ENCODE data around the gene PRRG3.
A peak's percentile ranks its signal among the peaks of the same experiment; 100 is the strongest.
"Not testable (repeated sequence)": the region's sequence is repeated elsewhere in the genome, so short reads cannot be mapped to it uniquely, and the experiment has no call there.

PRRG3 gene

GRCh38 chrX:151694661-151695582, at the start of gene PRRG3:
Gene PRRG3 (plus strand): TSS chrX:151695458. CDS start chrX:151698815, 3,357 bp downstream.
- no peak for DNase-seq

GRCh38 chrX:151675121-151675746, 20.0 kb upstream of the PRRG3 start:
- no peak for DNase-seq

- DNase-seq = no peak
These were observed 19.1 kb upstream of the PRRG3 start for GRCh38 chrX:151676196-151676595.

GRCh38 chrX:151679798-151680402, 15.4 kb upstream of the PRRG3 start:
- no peak for DNase-seq

GRCh38 chrX:151680805-151681204, 14.5 kb upstream of the PRRG3 start:
- DNase-seq = peak; percentile 23

- DNase-seq = no peak
These were observed 7.6 kb upstream of the PRRG3 start for GRCh38 chrX:151687635-151688034.

GRCh38 chrX:151688695-151689094, 6.6 kb upstream of the PRRG3 start:
- DNase-seq = no peak

GRCh38 chrX:151692825-151693224, 2.4 kb upstream of the PRRG3 start:
- DNase-seq = no peak

- DNase-seq = no peak
These were observed 1.1 kb upstream of the PRRG3 start for GRCh38 chrX:151694121-151694520.

- DNase-seq = no peak
These were observed 504 bp downstream of the PRRG3 start for GRCh38 chrX:151695583-151696340.

GRCh38 chrX:151697082-151697481, 1.8 kb downstream of the PRRG3 start:
- not testable (repeated sequence) for DNase-seq

GRCh38 chrX:151697522-151697921, 2.3 kb downstream of the PRRG3 start:
- DNase-seq = no peak

GRCh38 chrX:151698485-151698884, 3.2 kb downstream of the PRRG3 start:
- DNase-seq = no peak

- no peak for DNase-seq
These were observed 4.5 kb downstream of the PRRG3 start for GRCh38 chrX:151699746-151700145.

- DNase-seq = no peak
These were observed 5.3 kb downstream of the PRRG3 start for GRCh38 chrX:151700581-151700980.

GRCh38 chrX:151701071-151701470, 5.8 kb downstream of the PRRG3 start:
- DNase-seq = no peak

GRCh38 chrX:151701531-151701930, 6.3 kb downstream of the PRRG3 start:
- DNase-seq = no peak

GRCh38 chrX:151702026-151702714, 6.9 kb downstream of the PRRG3 start:
- no peak for DNase-seq

- DNase-seq = no peak
These were observed 7.6 kb downstream of the PRRG3 start for GRCh38 chrX:151702741-151703340.

- DNase-seq = no peak
These were observed 8.2 kb downstream of the PRRG3 start for GRCh38 chrX:151703487-151703886.

GRCh38 chrX:151704041-151704663, 8.9 kb downstream of the PRRG3 start:
- no peak for DNase-seq

Data from inflammatory macrophage treated with lipopolysaccharide for 4 hours (primary cell).